Stomach (tissue), 9 donors: Measurements from ENCODE around the gene NUP214. TPM values are rescaled to one million over a fixed set of nuclear protein-coding genes. Genes with fewer than 3 reads are reported as not detected.

Experiments
- DNase-seq, 2 donors: peaks; one replicate each; pipeline versions ENCODE4 v3.0.0 to v3.0.0-alpha.2; 2013 to 2019
- H3K27ac ChIP-seq, 5 donors: fragments of 200-600 bp in 4 of 5; sonication (generic) in 4 of 5; one replicate each; pipeline ENCODE4 v1.5.1; 2013 to 2019; ENCODE audit warnings: mild to moderate bottlenecking in 1 of 5, moderate library complexity in 1 of 5
- H3K27me3 ChIP-seq, 3 donors: fragments of 200-600 bp; sonication (generic); one replicate each; pipeline ENCODE4 v1.5.1; 2017 to 2019; ENCODE audit warnings: mixed run types in 1 of 3
- H3K36me3 ChIP-seq, 4 donors: fragments of 200-600 bp; sonication (generic); 1 replicate in 3 of 4; 2 replicates in 1 of 4; pipeline ENCODE4 v1.5.1; 2016 to 2019
- H3K4me1 ChIP-seq, 4 donors: fragments of 200-600 bp; sonication (generic); one replicate each; pipeline ENCODE4 v1.5.1; 2016 to 2019
- H3K4me3 ChIP-seq, 4 donors: fragments of 200-600 bp; sonication (generic) in 3 of 4; one replicate each; pipeline ENCODE4 v1.5.1; 2016 to 2019; ENCODE audit warnings: mild to moderate bottlenecking in 1 of 4
- H3K9me3 ChIP-seq, 4 donors: fragments of 200-600 bp; sonication (generic); one replicate each; pipeline ENCODE4 v1.5.1; 2016 to 2019
- CTCF ChIP-seq, 7 experiments: fragments of 450-650 bp in 4 of 7; fragments of 200-600 bp in 3 of 7; sonication (generic) in 3 of 7; IDR thresholded peaks; one replicate each; pipeline ENCODE4 v1.5.1; 2016 to 2019; ENCODE audit warnings: antibody characterized with exemption in 7 of 7, control low read depth in 2 of 7, mild to moderate bottlenecking in 1 of 7
- EP300 ChIP-seq: sonication (generic); formaldehyde crosslinking; IDR thresholded peaks from one replicate; pipeline ENCODE4 v1.6.1; 2017; ENCODE audit warnings: antibody characterized with exemption
- POLR2A ChIP-seq, 4 donors: fragments of 450-650 bp; IDR thresholded peaks; one replicate each; pipeline ENCODE4 v1.6.1; 2016; ENCODE audit warnings: antibody characterized with exemption in 4 of 4, control low read depth in 2 of 4, mild to moderate bottlenecking in 1 of 4, moderate library complexity in 1 of 4
- WGBS, 5 donors: extraction: QIAGEN DNeasy Blood & Tissue Kit in 3 of 5; methylation state at CpG; one replicate each; pipeline versions ENCODE4 v1.1.5 to v1.1.7; 2013 to 2018; 5-methylcytosine and 5-hydroxymethylcytosine counted together
- intact Hi-C: fragments of 100-400 bp; cut with DNase I; formaldehyde crosslinking; loops from one replicate; pipeline ENCODE4 v1.15.1; 2023; ENCODE audit warnings: low total_unique reads
- polyA plus RNA-seq, 3 donors: library from polyadenylated mRNA; stranded (reverse); fragments of 200-250 nt; gene quantifications; one replicate each; pipeline ENCODE4 v1.2.3, GENCODE V29; 2013
- total RNA-seq, 5 donors: library from RNA; depleted of rRNA; stranded (reverse); fragments of >200 nt; gene quantifications; one replicate each; pipeline versions ENCODE4 v1.1.0 to v1.2.3, GENCODE V29; 2014 to 2016
- donor health status: healthy with polysubstance abuse.
- donor health status: Bipolar disorder and iron deficiency.
- donor health status: healthy.

NUP214 gene
- total and polyA plus RNA-seq, 8 donors = 21.7 to 111 (median 35.0) TPM

- Histone ChIP-seq H3K27me3 (peaks cover 0 to 73% (median 23%) of the 10 kb centered on the region in 3 donors), H3K4me1 (peaks cover 9 to 37% (median 28%) of the 10 kb centered on the region in 4 donors), H3K27ac (peak overlapping the region in 2 of 5 donors; percentile 60 to 69), H3K36me3 (no peaks in the 10 kb centered on the region), H3K4me3 (peak overlapping the region; percentile 53 to 77 (median 56)), H3K9me3 (no peaks in the 10 kb centered on the region)
- 33 to 48% (median 35%) methylated on average over 10 to 16 of the region's 16 CpGs for WGBS, 5 donors
- DNase-seq = no peak
- intact Hi-C loops = no loop called here
- TF ChIP-seq CTCF (IDR thresholded peaks at IDR 0.05) = no peak
- TF ChIP-seq POLR2A (IDR thresholded peaks at IDR 0.05) = no peak
Observed at GRCh38 chr9:131095666-131096268, 29.6 kb upstream of the NUP214 start.

DNA sequence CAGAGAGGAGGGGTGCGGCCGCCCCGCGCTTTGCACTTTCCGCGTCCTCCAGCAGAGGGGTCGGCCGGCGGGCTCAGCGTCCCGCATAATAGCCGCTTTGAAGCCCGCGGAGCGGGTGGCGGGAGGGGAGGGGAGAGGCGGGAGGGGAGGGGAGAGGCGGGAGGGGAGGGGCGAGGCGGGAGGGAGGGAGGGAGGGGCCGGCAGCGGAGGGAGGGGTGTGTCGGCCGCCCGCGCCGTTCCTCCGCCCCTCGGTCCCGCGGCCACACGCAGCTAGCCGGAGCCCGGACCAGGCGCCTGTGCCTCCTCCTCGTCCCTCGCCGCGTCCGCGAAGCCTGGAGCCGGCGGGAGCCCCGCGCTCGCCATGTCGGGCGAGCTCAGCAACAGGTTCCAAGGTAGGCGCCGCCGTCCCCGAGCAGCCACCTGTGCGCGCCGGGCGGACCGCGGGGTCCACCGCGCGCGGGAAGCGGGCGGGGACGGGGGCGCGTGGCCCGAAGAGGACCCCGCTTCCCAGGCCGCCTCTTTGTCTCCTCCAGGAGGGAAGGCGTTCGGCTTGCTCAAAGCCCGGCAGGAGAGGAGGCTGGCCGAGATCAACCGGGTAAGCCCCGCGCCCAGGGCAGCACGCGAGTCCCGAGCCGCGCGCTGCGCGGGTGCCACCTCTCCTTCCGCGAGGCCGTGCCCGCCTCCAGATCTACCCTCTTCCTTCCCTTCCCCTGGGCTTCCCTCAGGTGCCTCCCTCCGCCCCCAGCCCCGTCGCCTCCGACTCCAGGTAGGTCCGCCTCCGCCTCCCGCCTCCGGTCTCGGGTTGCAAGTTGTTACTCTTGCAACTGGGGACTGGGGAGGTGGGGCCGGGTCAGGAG lies 28.9 kb upstream of the NUP214 start, which contains the start of gene AIF1L:
Gene AIF1L (plus strand): TSS at position 263 of the 857 bp plus-strand sequence. CDS start 99 bp downstream, at position 362.
- peak within 1 kb of the TSS in 4 of 5 donors; percentile 8 to 69 (median 45) for H3K27ac ChIP-seq
- peak within 1 kb of the TSS; percentile 53 to 77 (median 56) for H3K4me3 ChIP-seq
- peaks cover 9 to 30% (median 26%) of the 10 kb centered on the region in 4 donors for H3K4me1 ChIP-seq
- peak; percentile 46 to 85 for DNase-seq
- peaks cover 0 to 72% (median 23%) of the 10 kb centered on the region in 3 donors for H3K27me3 ChIP-seq
- intact Hi-C loops = no loop called here
- H3K9me3 ChIP-seq = no peaks in the 10 kb centered on the region
- WGBS, 5 donors = 0 to 3% (median 1%) methylated on average over 18 to 94 of the region's 99 CpGs
- TF ChIP-seq CTCF (IDR thresholded peaks at IDR 0.05) = no peak
- no peak for TF ChIP-seq EP300
- no peaks in the 10 kb centered on the region for H3K36me3 ChIP-seq

- peak overlapping the region; percentile 53 to 77 (median 56) for H3K4me3 ChIP-seq
- WGBS, 5 donors = 25 to 40% (median 29%) methylated on average over 15 to 19 of the region's 19 CpGs
- no peaks in the 10 kb centered on the region for H3K9me3 ChIP-seq
- TF ChIP-seq EP300 (no peak), CTCF (IDR thresholded peaks at IDR 0.05) (no peak)
- DNase-seq = no peak
- H3K27me3 ChIP-seq = peaks cover 0 to 64% (median 23%) of the 10 kb centered on the region in 3 donors
- peaks cover 9 to 27% (median 22%) of the 10 kb centered on the region in 4 donors for H3K4me1 ChIP-seq
- peak overlapping the region in 4 of 5 donors; percentile 8 to 69 (median 45) for H3K27ac ChIP-seq
- no peaks in the 10 kb centered on the region for H3K36me3 ChIP-seq
- intact Hi-C loops = no loop called here
Observed at GRCh38 chr9:131097126-131097947, 28.0 kb upstream of the NUP214 start.

- DNase-seq = no peak
- intact Hi-C loops = no loop called here
- WGBS, 5 donors = 78 to 85% (median 83%) methylated on average over 8 of the region's 8 CpGs
- H3K9me3 ChIP-seq = no peaks in the 10 kb centered on the region
- no peak for TF ChIP-seq EP300
- no peak for TF ChIP-seq CTCF (IDR thresholded peaks at IDR 0.05)
- H3K27ac ChIP-seq = no peak overlapping the region
- H3K4me1 ChIP-seq = peaks cover 9 to 27% (median 20%) of the 10 kb centered on the region in 4 donors
- H3K27me3 ChIP-seq = peaks cover 0 to 58% (median 23%) of the 10 kb centered on the region in 3 donors
- H3K4me3 ChIP-seq = peak overlapping the region in 3 of 4 donors; percentile 6 to 77 (median 20)
- no peaks in the 10 kb centered on the region for H3K36me3 ChIP-seq
Observed at GRCh38 chr9:131097948-131098278, 27.5 kb upstream of the NUP214 start.
